IMR-90 (cell line): ENCODE results near the gene KCNIP3.

Experiments used
- POLR2A ChIP-seq: IDR thresholded peaks from 2 replicates; pipeline ENCODE4 v1.6.1; 2012; ENCODE audit warnings: mild to moderate bottlenecking, low read depth, low read length
- TF ChIP-seq, protein P1 (sequence below): conservative IDR thresholded peaks from 2 replicates; pipeline ENCODE4 v1.5.1; 2012; ENCODE audit warnings: mild to moderate bottlenecking, low read depth, low read length, improper control_type of control experiment

DNA sequence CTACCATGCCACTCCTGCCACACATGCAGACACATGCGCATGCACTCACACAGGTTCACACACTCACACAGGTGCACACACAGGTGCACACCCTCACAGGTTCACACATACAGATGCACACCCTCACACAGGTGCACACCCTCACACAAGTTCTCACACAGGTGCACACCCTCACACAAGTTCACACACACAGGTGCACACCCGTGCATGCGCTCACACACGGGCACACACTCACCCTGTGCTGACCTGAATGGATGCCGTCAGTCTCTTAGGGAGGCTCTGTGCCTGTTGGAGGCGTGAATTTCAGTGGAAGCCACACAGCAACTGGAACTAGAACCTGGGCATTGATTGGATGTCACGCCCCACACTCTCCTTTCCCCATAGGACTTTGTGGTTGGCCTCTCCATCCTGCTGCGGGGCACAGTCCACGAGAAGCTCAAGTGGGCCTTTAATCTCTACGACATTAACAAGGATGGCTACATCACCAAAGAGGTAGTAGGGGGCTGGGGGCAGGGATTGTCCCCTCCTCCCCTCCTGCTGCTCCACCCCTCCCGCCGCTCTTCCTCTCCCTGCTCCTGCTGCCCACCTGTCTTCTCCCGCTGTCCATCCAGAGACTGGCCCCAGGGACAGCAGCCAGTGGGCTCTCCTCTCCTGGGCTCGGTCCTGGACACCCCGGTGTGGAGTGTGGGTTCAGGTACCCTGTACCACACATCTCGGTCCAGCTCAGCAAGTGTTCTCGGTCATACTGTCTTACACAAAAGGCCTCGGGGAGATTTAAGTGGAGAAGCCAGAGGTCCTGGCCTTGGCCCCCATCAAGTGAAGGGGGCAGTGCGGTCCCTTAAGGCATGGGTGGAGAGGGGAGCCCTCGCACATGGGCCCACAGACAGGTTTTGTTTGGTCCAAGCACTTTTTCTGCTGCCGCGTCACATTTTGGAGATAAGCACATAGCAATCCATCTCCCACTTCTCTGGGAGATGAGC is 84.4 kb downstream of the KCNIP3 start:
- no peak for TF ChIP-seq POLR2A
- TF ChIP-seq, protein P1, sequence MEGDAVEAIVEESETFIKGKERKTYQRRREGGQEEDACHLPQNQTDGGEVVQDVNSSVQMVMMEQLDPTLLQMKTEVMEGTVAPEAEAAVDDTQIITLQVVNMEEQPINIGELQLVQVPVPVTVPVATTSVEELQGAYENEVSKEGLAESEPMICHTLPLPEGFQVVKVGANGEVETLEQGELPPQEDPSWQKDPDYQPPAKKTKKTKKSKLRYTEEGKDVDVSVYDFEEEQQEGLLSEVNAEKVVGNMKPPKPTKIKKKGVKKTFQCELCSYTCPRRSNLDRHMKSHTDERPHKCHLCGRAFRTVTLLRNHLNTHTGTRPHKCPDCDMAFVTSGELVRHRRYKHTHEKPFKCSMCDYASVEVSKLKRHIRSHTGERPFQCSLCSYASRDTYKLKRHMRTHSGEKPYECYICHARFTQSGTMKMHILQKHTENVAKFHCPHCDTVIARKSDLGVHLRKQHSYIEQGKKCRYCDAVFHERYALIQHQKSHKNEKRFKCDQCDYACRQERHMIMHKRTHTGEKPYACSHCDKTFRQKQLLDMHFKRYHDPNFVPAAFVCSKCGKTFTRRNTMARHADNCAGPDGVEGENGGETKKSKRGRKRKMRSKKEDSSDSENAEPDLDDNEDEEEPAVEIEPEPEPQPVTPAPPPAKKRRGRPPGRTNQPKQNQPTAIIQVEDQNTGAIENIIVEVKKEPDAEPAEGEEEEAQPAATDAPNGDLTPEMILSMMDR: no peak
